Ishikawa (cell line): ENCODE measurements around the gene IFNL4.

ENCODE experiments used
- EP300 ChIP-seq: IDR thresholded peaks from 2 replicates; pipeline ENCODE4 v1.6.1; 2012; ENCODE audit warnings: borderline replicate concordance
- NFIC ChIP-seq: IDR thresholded peaks from 2 replicates; pipeline ENCODE4 v1.6.1; 2012

- no peak for TF ChIP-seq NFIC
- no peak for TF ChIP-seq EP300
Measured at GRCh38 chr19:39207293-39207836, 41.3 kb downstream of the IFNL4 start.
